ENCODE measurements around the gene ABCF1. TPM values are rescaled to one million over a fixed set of nuclear protein-coding genes. Genes with fewer than 3 reads are reported as not detected.
A peak's percentile ranks its signal among the peaks of the same experiment; 100 is the strongest.

Gene ABCF1
- total and polyA plus RNA-seq, 4 donors, result 20.4 to 33.9 (median 26.1) TPM

DNA sequence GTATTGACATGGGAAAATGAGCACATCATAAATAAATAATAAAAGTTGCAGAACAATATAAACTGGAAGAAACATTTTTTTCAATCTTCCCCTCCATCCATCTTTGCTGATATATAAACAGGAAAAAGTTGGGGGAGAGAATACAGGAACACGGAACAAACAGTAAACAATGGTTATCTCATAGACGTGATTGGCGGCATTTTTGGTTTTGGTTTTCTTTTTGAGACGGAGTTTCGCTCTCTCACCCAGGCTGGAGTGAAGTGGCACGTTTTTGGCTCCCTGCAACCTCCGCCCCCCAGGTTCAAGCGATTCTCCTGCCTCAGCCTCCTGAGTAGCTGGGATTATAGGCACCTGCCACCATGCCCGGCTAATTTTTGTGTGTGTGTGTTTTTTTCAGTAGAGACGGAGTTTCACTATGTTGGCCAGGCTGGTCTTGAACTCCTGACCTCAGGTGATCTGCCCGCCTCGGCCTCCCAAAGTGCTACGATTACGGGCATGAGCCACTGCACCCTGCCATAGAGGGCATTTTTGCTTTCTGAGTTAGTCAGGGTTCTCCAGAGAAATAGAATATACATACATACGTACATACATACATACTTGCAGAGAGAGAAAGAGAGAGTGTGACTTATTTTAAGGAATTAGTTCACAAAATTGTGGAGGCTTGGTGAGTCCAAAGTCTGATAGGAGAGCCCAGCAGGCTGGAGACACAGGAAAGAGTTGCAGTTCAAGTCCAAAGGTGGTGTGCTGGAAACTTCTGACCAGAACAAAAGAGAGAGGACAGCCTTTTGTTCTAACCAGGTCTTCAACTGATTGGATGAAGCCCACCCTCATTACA, 37.6 kb upstream of the ABCF1 start:
- Histone ChIP-seq H3K4me1 (ENCODE audit: control insufficient read depth in 4 of 4, insufficient read depth in 4 of 4, low read length in 3 of 4) (peaks cover 0 to 8% (median under 1%) of the 10 kb centered on the region in 4 donors), H3K27me3 (ENCODE audit: control insufficient read depth in 4 of 4, insufficient read depth in 4 of 4, low read length in 3 of 4) (no peaks in the 10 kb centered on the region), H3K36me3 (ENCODE audit: control insufficient read depth in 4 of 4, insufficient read depth in 3 of 4, low read depth in 1 of 4, low read length in 3 of 4) (no peaks in the 10 kb centered on the region), H3K9ac (ENCODE audit: low read depth in 1 of 2, low read length in 2 of 2) (no peak overlapping the region), H3K4me3 (ENCODE audit: low read depth in 1 of 3, low read length in 3 of 3) (peak overlapping the region in 2 of 3 donors; percentile 26 to 31), H3K9me3 (ENCODE audit: control insufficient read depth in 4 of 4, low read length in 3 of 4) (no peaks in the 10 kb centered on the region), H3K27ac (ENCODE audit: low read depth in 1 of 2, low read length in 2 of 2) (peak overlapping the region; percentile 82 to 90)
- DNase-seq (ENCODE audit: low spot score), result no peak
- TF ChIP-seq RAD21 (IDR thresholded peaks at IDR 0.05), result no peak
- TF ChIP-seq SP1 (IDR thresholded peaks at IDR 0.05), result peak; percentile 92
- peak; percentile 93 to 94 for TF ChIP-seq HNF4A (conservative IDR thresholded peaks at IDR 0.05)
- TF ChIP-seq HNF4G (IDR thresholded peaks at IDR 0.05), result peak; percentile 83
- peak in 1 of 2 donors; percentile 43 for TF ChIP-seq GABPA (IDR thresholded peaks at IDR 0.05 in 1 of 2, conservative IDR thresholded peaks at IDR 0.05 in 1 of 2)
- TF ChIP-seq, protein P1, sequence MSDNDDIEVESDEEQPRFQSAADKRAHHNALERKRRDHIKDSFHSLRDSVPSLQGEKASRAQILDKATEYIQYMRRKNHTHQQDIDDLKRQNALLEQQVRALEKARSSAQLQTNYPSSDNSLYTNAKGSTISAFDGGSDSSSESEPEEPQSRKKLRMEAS (IDR thresholded peaks at IDR 0.05), result no peak
- peak in 1 of 2 donors; percentile 39 for TF ChIP-seq RXRA (IDR thresholded peaks at IDR 0.05)
- 32% methylated on average over 15 of the region's 15 CpGs for WGBS

DNA sequence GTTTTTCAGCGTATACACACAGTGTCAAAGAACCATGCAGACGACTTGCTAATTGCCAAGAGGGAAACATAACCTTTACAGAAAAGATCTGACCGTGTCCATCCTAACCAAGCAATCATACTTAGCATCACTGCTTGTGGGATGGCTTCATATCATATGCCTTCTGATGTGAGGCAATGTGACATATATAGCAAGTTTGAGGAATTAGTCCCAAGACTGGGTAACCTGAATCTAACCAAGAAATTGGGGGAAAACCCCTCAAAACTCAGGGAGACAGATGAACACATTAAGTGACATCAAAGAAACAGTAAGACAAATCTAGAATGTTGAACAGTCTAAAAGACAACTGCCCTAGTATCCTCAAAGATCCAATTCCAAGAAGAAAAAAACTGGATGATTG, 33.3 kb upstream of the ABCF1 start:
- H3K9ac ChIP-seq (ENCODE audit: low read depth in 1 of 2, low read length in 2 of 2), result no peak overlapping the region
- TF ChIP-seq, protein P2, sequence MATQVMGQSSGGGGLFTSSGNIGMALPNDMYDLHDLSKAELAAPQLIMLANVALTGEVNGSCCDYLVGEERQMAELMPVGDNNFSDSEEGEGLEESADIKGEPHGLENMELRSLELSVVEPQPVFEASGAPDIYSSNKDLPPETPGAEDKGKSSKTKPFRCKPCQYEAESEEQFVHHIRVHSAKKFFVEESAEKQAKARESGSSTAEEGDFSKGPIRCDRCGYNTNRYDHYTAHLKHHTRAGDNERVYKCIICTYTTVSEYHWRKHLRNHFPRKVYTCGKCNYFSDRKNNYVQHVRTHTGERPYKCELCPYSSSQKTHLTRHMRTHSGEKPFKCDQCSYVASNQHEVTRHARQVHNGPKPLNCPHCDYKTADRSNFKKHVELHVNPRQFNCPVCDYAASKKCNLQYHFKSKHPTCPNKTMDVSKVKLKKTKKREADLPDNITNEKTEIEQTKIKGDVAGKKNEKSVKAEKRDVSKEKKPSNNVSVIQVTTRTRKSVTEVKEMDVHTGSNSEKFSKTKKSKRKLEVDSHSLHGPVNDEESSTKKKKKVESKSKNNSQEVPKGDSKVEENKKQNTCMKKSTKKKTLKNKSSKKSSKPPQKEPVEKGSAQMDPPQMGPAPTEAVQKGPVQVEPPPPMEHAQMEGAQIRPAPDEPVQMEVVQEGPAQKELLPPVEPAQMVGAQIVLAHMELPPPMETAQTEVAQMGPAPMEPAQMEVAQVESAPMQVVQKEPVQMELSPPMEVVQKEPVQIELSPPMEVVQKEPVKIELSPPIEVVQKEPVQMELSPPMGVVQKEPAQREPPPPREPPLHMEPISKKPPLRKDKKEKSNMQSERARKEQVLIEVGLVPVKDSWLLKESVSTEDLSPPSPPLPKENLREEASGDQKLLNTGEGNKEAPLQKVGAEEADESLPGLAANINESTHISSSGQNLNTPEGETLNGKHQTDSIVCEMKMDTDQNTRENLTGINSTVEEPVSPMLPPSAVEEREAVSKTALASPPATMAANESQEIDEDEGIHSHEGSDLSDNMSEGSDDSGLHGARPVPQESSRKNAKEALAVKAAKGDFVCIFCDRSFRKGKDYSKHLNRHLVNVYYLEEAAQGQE (IDR thresholded peaks at IDR 0.05), result no peak
- TF ChIP-seq TAF1 (conservative IDR thresholded peaks at IDR 0.05) (no peak), JUND (IDR thresholded peaks at IDR 0.05) (no peak), HNF4A (conservative IDR thresholded peaks at IDR 0.05) (no peak), GABPA (IDR thresholded peaks at IDR 0.05 in 1 of 2, conservative IDR thresholded peaks at IDR 0.05 in 1 of 2) (no peak), RXRA (IDR thresholded peaks at IDR 0.05) (no peak), YY1 (IDR thresholded peaks at IDR 0.05) (no peak), HNF4G (IDR thresholded peaks at IDR 0.05) (no peak), EGR1 (IDR thresholded peaks at IDR 0.05; ENCODE audit: low read depth in 2 of 2) (no peak), RAD21 (IDR thresholded peaks at IDR 0.05) (no peak), SP1 (IDR thresholded peaks at IDR 0.05) (no peak)
- TF ChIP-seq, protein P1 (IDR thresholded peaks at IDR 0.05), result no peak
- TF ChIP-seq, protein P3, sequence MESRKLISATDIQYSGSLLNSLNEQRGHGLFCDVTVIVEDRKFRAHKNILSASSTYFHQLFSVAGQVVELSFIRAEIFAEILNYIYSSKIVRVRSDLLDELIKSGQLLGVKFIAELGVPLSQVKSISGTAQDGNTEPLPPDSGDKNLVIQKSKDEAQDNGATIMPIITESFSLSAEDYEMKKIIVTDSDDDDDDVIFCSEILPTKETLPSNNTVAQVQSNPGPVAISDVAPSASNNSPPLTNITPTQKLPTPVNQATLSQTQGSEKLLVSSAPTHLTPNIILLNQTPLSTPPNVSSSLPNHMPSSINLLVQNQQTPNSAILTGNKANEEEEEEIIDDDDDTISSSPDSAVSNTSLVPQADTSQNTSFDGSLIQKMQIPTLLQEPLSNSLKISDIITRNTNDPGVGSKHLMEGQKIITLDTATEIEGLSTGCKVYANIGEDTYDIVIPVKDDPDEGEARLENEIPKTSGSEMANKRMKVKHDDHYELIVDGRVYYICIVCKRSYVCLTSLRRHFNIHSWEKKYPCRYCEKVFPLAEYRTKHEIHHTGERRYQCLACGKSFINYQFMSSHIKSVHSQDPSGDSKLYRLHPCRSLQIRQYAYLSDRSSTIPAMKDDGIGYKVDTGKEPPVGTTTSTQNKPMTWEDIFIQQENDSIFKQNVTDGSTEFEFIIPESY (IDR thresholded peaks at IDR 0.05), result no peak
- TF ChIP-seq, protein P4, sequence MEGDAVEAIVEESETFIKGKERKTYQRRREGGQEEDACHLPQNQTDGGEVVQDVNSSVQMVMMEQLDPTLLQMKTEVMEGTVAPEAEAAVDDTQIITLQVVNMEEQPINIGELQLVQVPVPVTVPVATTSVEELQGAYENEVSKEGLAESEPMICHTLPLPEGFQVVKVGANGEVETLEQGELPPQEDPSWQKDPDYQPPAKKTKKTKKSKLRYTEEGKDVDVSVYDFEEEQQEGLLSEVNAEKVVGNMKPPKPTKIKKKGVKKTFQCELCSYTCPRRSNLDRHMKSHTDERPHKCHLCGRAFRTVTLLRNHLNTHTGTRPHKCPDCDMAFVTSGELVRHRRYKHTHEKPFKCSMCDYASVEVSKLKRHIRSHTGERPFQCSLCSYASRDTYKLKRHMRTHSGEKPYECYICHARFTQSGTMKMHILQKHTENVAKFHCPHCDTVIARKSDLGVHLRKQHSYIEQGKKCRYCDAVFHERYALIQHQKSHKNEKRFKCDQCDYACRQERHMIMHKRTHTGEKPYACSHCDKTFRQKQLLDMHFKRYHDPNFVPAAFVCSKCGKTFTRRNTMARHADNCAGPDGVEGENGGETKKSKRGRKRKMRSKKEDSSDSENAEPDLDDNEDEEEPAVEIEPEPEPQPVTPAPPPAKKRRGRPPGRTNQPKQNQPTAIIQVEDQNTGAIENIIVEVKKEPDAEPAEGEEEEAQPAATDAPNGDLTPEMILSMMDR (IDR thresholded peaks at IDR 0.05; ENCODE audit: low read depth, low read length, missing input control), result no peak
- TF ChIP-seq, protein P5, sequence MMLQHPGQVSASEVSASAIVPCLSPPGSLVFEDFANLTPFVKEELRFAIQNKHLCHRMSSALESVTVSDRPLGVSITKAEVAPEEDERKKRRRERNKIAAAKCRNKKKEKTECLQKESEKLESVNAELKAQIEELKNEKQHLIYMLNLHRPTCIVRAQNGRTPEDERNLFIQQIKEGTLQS (IDR thresholded peaks at IDR 0.05), result no peak
- no peaks in the 10 kb centered on the region for H3K36me3 ChIP-seq (ENCODE audit: control insufficient read depth in 4 of 4, insufficient read depth in 3 of 4, low read depth in 1 of 4, low read length in 3 of 4)
- 86% methylated on average over 3 of the region's 3 CpGs for WGBS
- H3K4me1 ChIP-seq (ENCODE audit: control insufficient read depth in 4 of 4, insufficient read depth in 4 of 4, low read length in 3 of 4), result peaks cover 0 to 9% (median 3%) of the 10 kb centered on the region in 4 donors
- no peak for DNase-seq (ENCODE audit: low spot score)
- no peak overlapping the region for H3K27ac ChIP-seq (ENCODE audit: low read depth in 1 of 2, low read length in 2 of 2)
- no peaks in the 10 kb centered on the region for H3K27me3 ChIP-seq (ENCODE audit: control insufficient read depth in 4 of 4, insufficient read depth in 4 of 4, low read length in 3 of 4)
- H3K4me3 ChIP-seq (ENCODE audit: low read depth in 1 of 3, low read length in 3 of 3), result no peak overlapping the region
- no peaks in the 10 kb centered on the region for H3K9me3 ChIP-seq (ENCODE audit: control insufficient read depth in 4 of 4, low read length in 3 of 4)

All from liver (tissue), 9 donors.